Immature natural killer cell (primary cell): ENCODE measurements around the gene CDC42BPA. TPM values are rescaled to one million over a fixed set of nuclear protein-coding genes. Genes with fewer than 3 reads are reported as not detected.

Experiments
- DNase-seq, 3 donors: peaks; one replicate each; pipeline ENCODE4 v3.0.0; 2022; ENCODE audit warnings: mixed read lengths in 1 of 3
- H3K27ac Mint-ChIP-seq, 6 donors: one replicate each; pipeline ENCODE4 v1.8.0; 2020; ENCODE audit warnings: mixed read lengths in 6 of 6, mild to moderate bottlenecking in 5 of 6, inconsistent platforms in 4 of 6, moderate library complexity in 3 of 6
- H3K27me3 Mint-ChIP-seq, 3 donors: one replicate each; pipeline ENCODE4 v1.8.0; 2020 to 2021; ENCODE audit warnings: low read depth in 3 of 3, mild to moderate bottlenecking in 3 of 3, mixed read lengths in 3 of 3, moderate library complexity in 3 of 3, inconsistent platforms in 1 of 3
- H3K36me3 Mint-ChIP-seq, 3 donors: one replicate each; pipeline ENCODE4 v1.8.0; 2020; ENCODE audit warnings: mixed read lengths in 3 of 3, inconsistent platforms in 2 of 3, mild to moderate bottlenecking in 2 of 3
- H3K4me1 Mint-ChIP-seq, 2 donors: one replicate each; pipeline ENCODE4 v1.8.0; 2020; ENCODE audit warnings: inconsistent platforms in 2 of 2, mild to moderate bottlenecking in 2 of 2, mixed read lengths in 2 of 2, moderate library complexity in 1 of 2
- H3K4me3 Mint-ChIP-seq, 5 donors: one replicate each; pipeline ENCODE4 v1.8.0; 2020; ENCODE audit warnings: mild to moderate bottlenecking in 5 of 5, mixed read lengths in 5 of 5, inconsistent platforms in 3 of 5, moderate library complexity in 3 of 5
- H3K9me3 Mint-ChIP-seq, 6 donors: one replicate each; pipeline ENCODE4 v1.8.0; 2020; ENCODE audit warnings: mild to moderate bottlenecking in 6 of 6, mixed read lengths in 6 of 6, inconsistent platforms in 4 of 6, moderate library complexity in 3 of 6
- polyA plus RNA-seq, 3 donors: library from polyadenylated mRNA; unstranded; fragments of 300-500 nt; fragmentation: Illumina TruSeq; gene quantifications; one replicate each; pipeline ENCODE4 v1.2.3, GENCODE V29; 2021

CDC42BPA gene
- polyA plus RNA-seq, 3 donors from 2014 or later: 0.13 to 0.67 TPM; not detected in 1

DNA sequence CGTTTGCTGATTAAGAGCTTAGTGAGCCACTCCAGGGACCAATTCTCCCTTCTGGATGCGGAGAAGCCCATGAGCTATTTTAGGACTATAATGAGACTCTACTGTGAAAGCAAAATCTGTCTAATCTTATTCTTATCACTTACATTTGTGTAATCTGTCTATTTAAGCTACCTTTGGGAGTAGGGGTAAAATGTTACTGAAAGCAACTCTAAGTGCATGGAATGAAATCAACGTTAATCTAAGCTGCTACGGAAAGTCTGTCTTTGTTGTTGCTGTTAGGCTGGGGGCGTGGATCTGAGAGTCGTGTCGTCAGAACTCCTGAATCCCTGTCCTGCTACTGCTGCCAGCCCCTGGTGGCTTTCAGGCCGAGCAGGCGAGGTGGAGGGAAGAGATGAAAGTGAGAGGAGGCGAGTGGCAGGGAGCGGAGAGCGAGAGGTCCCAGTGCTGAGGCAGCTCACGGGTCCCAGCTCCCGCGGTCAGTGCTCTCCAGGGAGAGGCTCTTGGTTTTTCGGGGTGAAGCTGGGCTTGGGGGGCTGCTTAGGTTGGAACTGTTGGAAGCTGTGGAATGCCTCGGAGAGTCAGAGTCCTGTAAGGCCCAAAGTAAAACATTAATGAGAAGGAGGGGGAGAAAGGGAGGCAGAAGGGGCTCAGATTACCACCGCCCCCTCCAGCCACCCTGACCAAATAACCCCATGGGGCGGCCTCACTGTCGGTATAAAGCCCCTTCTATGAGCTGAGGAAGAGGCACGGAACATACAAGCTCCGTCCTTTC is 324.3 kb downstream of the CDC42BPA start:
- H3K27ac Mint-ChIP-seq: no peak overlapping the region
- DNase-seq: no peak
- peaks cover 18 to 25% of the 10 kb centered on the region in 2 donors for H3K4me1 Mint-ChIP-seq
- H3K4me3 Mint-ChIP-seq: no peak overlapping the region
- H3K36me3 Mint-ChIP-seq: no peaks in the 10 kb centered on the region
- H3K9me3 Mint-ChIP-seq: no peaks in the 10 kb centered on the region
- H3K27me3 Mint-ChIP-seq: peaks cover 0 to 7% (median 4%) of the 10 kb centered on the region in 3 donors

- DNase-seq: no peak
- H3K4me1 Mint-ChIP-seq: peaks cover 22 to 30% of the 10 kb centered on the region in 2 donors
- H3K9me3 Mint-ChIP-seq: no peaks in the 10 kb centered on the region
- H3K27me3 Mint-ChIP-seq: peaks cover 0 to 5% (median 0%) of the 10 kb centered on the region in 3 donors
- H3K4me3 Mint-ChIP-seq: no peak overlapping the region
- peaks cover under 1 to 1% (median 1%) of the 10 kb centered on the region in 3 donors for H3K36me3 Mint-ChIP-seq
- no peak overlapping the region for H3K27ac Mint-ChIP-seq
Observed at GRCh38 chr1:226991920-226992319, 326.4 kb downstream of the CDC42BPA start.

GRCh38 chr1:226990133-226990716 is 328.1 kb downstream of the CDC42BPA start:
- peak; percentile 14 to 20 (median 17) for DNase-seq
- Mint-ChIP-seq H3K27me3 (peaks cover 0 to 7% (median 0%) of the 10 kb centered on the region in 3 donors), H3K4me1 (peaks cover 22 to 30% of the 10 kb centered on the region in 2 donors), H3K27ac (peak overlapping the region; percentile 10 to 91 (median 84)), H3K4me3 (peak overlapping the region; percentile 26 to 78 (median 60)), H3K9me3 (no peaks in the 10 kb centered on the region), H3K36me3 (peaks cover 6 to 12% (median 6%) of the 10 kb centered on the region in 3 donors)

DNA sequence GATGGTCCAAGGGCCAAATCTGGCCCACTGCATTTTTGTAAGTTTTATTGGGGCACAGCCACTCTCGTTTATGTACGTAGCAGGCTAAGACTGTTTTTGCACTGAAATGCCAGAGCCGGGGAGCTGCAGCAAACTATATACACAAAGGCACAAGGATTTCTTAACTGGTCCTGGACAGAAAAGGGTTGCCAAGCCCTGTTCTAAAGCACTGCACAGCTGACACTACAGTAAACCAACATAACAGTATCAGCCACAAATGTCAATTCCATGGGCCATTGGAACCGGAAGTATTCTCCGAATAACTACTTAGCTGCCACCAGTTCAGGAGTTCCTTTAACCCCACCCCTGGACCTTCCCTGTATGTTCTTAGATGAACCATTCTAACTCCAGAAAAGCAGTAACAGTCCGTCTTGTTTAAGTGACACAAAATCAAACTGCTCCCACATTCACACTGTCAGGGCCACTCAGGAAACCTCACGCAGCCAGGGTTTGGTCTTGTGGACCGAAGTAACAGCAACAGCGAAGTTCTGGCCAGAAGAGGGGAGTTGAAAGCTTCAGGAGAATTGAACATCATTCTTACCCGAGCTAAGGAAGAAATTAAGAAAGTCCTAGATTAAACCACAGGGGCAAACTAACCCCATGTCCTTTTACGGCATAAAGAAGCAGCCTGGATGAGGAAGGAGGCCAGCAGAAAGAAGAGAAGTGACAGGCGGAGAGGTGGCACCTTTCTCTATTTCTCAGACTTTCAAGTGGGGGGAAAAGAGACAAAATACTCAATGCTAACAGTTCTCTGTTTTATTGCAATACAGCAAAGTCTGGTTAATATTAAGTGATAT is 329.0 kb downstream of the CDC42BPA start:
- H3K36me3 Mint-ChIP-seq: peaks cover 6 to 12% (median 6%) of the 10 kb centered on the region in 3 donors
- peaks cover 0 to 4% (median 0%) of the 10 kb centered on the region in 3 donors for H3K27me3 Mint-ChIP-seq
- DNase-seq: no peak
- no peaks in the 10 kb centered on the region for H3K9me3 Mint-ChIP-seq
- peak overlapping the region; percentile 35 to 91 (median 90) for H3K27ac Mint-ChIP-seq
- peak overlapping the region; percentile 52 to 78 (median 60) for H3K4me3 Mint-ChIP-seq
- peaks cover 22 to 30% of the 10 kb centered on the region in 2 donors for H3K4me1 Mint-ChIP-seq

DNA sequence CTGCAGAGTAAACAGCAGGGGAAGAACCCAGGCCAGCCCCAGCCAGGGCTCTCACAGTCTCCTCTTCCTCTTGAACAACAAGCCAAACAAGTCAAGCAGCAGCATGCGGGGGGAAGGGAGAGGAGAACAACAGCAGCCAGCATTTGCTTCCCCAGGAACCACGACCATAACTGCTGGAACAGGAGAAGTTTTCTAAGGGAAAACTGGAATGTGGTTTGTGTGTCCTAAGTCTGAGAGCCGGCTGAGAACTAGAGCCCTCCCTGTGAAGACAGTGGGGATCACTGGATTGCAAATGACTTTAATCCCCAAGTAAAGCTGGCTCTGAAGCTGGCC is 330.0 kb downstream of the CDC42BPA start:
- DNase-seq: no peak
- Mint-ChIP-seq H3K36me3 (peaks cover 6 to 12% (median 6%) of the 10 kb centered on the region in 3 donors), H3K4me3 (no peak overlapping the region), H3K27ac (peak overlapping the region in 2 of 6 donors; percentile 64 to 90), H3K27me3 (peaks cover 0 to 4% (median 0%) of the 10 kb centered on the region in 3 donors), H3K4me1 (peaks cover 22 to 30% of the 10 kb centered on the region in 2 donors), H3K9me3 (no peaks in the 10 kb centered on the region)

- Mint-ChIP-seq H3K4me3 (no peak overlapping the region), H3K9me3 (no peaks in the 10 kb centered on the region), H3K4me1 (peaks cover 22 to 30% of the 10 kb centered on the region in 2 donors), H3K36me3 (peaks cover 6 to 12% (median 6%) of the 10 kb centered on the region in 3 donors), H3K27ac (peak overlapping the region in 3 of 6 donors; percentile 7 to 64 (median 61)), H3K27me3 (peaks cover 0 to 4% (median 0%) of the 10 kb centered on the region in 3 donors)
- DNase-seq: no peak
Observed at GRCh38 chr1:226987623-226988333, 330.5 kb downstream of the CDC42BPA start.

DNA sequence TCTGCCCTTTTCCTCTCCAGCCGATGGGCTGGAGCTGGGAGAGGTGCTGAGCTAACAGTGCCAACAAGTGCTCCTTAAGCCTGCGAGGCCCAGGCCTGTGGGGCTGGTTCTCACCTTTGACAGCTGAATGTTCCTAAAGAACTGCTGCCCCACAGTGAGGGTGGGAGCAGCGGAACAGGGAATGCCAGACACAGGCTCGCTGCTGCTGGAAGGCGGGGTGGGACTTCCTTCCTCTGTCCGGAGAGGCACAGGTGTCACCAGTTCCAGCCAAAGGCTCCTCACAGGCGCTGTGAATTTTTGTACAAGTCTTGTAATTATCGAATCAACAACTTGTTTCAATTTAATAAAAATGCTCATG is 331.1 kb downstream of the CDC42BPA start:
- peaks cover 0 to 4% (median 0%) of the 10 kb centered on the region in 3 donors for H3K27me3 Mint-ChIP-seq
- H3K9me3 Mint-ChIP-seq: no peaks in the 10 kb centered on the region
- DNase-seq: no peak
- H3K4me1 Mint-ChIP-seq: peaks cover 22 to 30% of the 10 kb centered on the region in 2 donors
- H3K4me3 Mint-ChIP-seq: no peak overlapping the region
- H3K27ac Mint-ChIP-seq: no peak overlapping the region
- peaks cover 6 to 12% (median 6%) of the 10 kb centered on the region in 3 donors for H3K36me3 Mint-ChIP-seq

DNA sequence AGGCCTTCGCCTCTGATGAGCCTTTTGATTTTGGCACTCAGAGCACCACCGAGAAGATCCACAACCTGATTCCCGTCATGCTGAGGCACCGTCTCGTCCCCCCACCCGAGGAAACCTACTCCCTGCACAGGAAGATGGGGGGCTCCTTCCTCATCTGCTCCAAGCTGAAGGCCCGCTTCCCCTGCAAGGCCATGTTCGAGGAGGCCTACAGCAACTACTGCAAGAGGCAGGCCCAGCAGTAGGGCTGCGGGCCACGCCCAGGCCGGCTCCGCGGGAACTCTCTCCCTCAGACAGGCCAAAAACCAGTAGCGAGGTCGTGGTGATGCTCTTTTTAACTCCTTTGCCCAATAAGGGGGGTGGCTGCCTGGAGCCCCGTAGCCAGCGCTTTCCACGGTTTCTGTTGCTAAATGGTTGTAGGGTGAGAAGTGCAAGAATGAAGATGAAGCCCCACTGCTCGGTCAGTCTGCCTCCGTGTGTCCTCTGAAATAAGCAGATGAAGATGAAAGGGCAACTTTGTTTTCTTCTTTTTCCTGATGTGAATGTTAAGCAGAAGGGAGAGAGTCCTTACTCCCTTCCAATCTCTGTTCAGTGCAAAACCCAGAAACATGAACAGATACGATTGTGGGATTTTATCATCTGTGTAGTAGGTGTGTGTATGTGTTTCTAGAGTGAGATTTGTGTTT is 331.7 kb downstream of the CDC42BPA start:
- Mint-ChIP-seq H3K9me3 (no peaks in the 10 kb centered on the region), H3K4me3 (no peak overlapping the region), H3K27ac (peak overlapping the region in 2 of 6 donors; percentile 4 to 29), H3K4me1 (peaks cover 22 to 30% of the 10 kb centered on the region in 2 donors), H3K36me3 (peaks cover 6 to 12% (median 6%) of the 10 kb centered on the region in 3 donors), H3K27me3 (peaks cover 0 to 4% (median 0%) of the 10 kb centered on the region in 3 donors)
- no peak for DNase-seq

- Mint-ChIP-seq H3K27ac (peak overlapping the region in 1 of 6 donors; percentile 48), H3K4me3 (no peak overlapping the region), H3K27me3 (peaks cover 0 to 4% (median 0%) of the 10 kb centered on the region in 3 donors), H3K4me1 (peaks cover 22 to 24% of the 10 kb centered on the region in 2 donors), H3K9me3 (no peaks in the 10 kb centered on the region), H3K36me3 (peaks cover 6 to 12% (median 6%) of the 10 kb centered on the region in 3 donors)
- no peak for DNase-seq
Observed at GRCh38 chr1:226985839-226986463, 332.3 kb downstream of the CDC42BPA start.

DNA sequence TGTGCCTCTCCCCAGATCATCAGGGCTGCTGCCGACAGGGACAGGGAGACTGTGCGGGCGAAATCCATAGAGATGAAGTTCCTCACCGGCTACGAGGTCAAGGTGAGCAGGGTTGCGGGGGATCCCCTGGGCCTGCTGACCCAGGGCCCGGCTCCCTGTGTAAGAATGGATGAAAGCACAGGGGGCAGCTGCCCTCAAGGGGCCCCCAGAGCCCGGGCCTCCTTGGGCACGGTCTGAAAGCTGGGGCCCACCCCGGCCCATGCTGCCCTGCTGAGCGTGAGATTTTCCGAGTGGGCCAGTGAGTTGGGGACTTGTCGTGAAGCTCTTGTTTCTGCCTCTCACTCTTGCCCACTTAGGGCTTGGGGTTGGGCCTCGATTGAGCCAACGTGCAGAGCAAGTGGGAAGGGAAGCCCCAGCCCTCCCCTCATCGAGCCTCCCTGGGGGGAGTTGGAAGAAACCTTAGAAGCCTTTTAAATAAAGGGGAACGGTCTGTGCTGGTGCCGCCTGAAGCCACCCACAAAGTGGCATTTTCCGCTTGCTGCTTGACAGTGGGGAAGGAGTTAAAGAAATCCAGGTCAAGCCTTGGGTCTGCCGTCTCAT is 333.0 kb downstream of the CDC42BPA start:
- Mint-ChIP-seq H3K4me3 (no peak overlapping the region), H3K27me3 (peaks cover 0 to 4% (median 0%) of the 10 kb centered on the region in 3 donors), H3K36me3 (peaks cover 6 to 12% (median 6%) of the 10 kb centered on the region in 3 donors), H3K4me1 (peaks cover 18% of the 10 kb centered on the region in 2 donors), H3K27ac (no peak overlapping the region), H3K9me3 (no peaks in the 10 kb centered on the region)
- no peak for DNase-seq

- no peak for DNase-seq
- peaks cover 0 to 4% (median 0%) of the 10 kb centered on the region in 3 donors for H3K27me3 Mint-ChIP-seq
- H3K27ac Mint-ChIP-seq: no peak overlapping the region
- peaks cover 6 to 12% (median 6%) of the 10 kb centered on the region in 3 donors for H3K36me3 Mint-ChIP-seq
- H3K4me3 Mint-ChIP-seq: no peak overlapping the region
- H3K4me1 Mint-ChIP-seq: peaks cover 12% of the 10 kb centered on the region in 2 donors
- H3K9me3 Mint-ChIP-seq: no peaks in the 10 kb centered on the region
Observed at GRCh38 chr1:226984521-226985238, 333.6 kb downstream of the CDC42BPA start.
